GM11168 (cell line): ENCODE results near the gene PLXND1.

Experiments used
- in situ Hi-C: fragments of 300-500 bp; cut with MboI; formaldehyde crosslinking; loops from one replicate; pipeline ENCODE4 v1.12.0; 2022; ENCODE audit warnings: low sequenced_read_pairs; ENCODE audit not compliant: unreplicated experiment

PLXND1 gene

GRCh38 chr3:129628169-129628522, 21.7 kb upstream of the PLXND1 start:
- in situ Hi-C loops, result no loop called here

- in situ Hi-C loops, result no loop called here
Measured at GRCh38 chr3:129627350-129628168, 21.1 kb upstream of the PLXND1 start.

GRCh38 chr3:129626744-129627349, 20.4 kb upstream of the PLXND1 start:
- in situ Hi-C loops, result no loop called here

GRCh38 chr3:129625072-129625874, 18.8 kb upstream of the PLXND1 start:
- in situ Hi-C loops, result no loop called here

DNA sequence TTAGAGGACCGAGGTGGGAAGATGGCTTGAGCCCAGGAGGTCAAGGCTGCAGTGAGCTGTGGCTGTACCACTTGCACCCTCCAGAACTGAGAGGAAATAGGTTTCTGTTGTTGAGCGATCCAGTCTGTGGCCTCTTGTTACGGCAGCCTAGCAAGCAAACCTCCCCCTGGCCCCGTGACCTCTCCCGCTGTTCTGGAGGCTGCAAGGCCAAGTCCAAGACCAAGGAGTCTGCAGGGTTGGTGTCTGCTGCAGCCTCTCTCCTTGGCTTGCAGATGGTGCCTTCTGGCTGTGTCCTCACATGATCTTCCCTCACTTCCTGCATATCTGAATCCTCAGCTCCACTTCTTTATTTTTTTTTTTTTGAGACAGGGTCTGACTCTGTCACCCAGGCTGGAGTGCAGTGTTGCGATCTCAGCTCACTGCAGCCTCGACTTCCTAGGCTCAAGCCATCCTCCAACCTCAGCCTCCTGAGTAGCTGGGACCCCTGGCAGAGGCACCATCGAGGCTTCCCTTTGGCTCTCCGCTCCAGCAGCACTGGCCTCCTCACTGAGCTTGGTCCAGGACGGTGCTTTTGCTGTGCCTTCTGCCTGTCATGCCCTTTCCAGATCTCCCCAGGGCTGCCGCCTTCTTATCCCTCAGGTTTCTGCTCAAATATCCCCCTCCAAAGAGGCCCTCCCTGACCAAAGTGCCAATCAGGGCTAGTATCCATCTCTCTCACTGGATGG, 18.0 kb upstream of the PLXND1 start:
- in situ Hi-C loops, result no loop called here

DNA sequence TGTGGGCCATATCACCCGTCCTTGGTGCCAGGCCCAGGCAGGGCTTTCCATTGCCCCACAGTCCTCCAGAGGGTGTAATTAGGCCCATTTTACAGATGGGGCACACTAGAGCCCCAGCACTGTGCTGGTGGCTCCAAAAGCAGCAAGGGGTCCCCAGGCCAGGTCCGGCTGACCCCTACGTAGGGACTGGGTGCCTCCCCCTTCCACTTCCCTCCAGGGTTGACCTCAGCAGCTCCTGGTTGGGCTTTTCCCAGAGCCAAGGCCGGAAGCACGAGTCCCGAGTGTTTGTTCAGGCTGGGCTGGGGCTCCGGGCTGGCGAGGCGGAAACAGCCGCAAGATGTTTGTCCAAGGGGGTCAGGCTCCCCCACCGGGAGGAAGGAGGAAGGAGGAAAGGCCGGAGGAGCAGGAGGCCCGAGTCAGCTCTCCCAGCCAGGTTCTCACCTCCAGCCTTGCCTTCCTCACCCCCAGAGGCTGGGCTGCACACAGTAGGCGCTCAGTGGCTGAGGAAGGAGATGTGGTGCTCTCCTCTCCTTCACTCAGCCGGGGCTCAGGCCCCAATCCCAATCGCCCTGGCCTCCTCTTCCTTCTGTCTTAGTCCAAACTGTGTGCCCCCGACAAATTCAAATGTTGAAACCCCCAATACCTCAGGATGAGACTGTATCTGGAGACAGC, 17.1 kb upstream of the PLXND1 start:
- in situ Hi-C loops, result no loop called here

GRCh38 chr3:129622933-129623332, 16.5 kb upstream of the PLXND1 start:
- in situ Hi-C loops, result no loop called here

DNA sequence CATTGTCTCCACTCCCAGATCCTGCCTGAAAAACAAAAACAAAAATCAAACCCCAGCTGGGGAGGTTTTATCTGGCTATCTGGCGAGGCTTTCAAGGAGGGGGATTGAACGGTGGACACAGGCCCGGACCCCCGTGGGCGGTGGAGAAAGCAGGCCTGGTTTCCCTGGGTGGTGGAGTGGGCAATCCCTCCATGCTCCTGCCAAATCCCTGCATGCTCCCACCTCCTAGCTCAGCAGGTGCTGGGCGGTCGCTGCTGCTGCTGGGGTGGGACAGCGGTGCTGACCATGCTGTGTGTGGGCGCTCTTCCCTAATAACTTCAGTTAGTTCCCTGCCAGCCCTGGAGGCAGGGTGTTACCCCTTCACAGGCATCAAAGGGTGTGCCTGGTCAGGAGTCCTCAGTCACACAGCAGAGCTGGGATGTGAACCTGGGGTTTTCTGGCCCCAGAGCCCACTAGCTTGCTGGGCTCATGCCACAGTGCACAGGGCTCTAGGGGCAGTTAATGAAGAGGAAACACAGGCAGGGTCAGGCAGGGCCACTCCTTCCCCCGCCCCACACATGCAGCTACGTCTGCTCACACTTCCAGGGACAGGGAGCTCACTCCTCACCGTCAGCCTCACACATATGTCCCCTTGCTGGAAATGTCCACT, 15.9 kb upstream of the PLXND1 start:
- in situ Hi-C loops, result no loop called here

DNA sequence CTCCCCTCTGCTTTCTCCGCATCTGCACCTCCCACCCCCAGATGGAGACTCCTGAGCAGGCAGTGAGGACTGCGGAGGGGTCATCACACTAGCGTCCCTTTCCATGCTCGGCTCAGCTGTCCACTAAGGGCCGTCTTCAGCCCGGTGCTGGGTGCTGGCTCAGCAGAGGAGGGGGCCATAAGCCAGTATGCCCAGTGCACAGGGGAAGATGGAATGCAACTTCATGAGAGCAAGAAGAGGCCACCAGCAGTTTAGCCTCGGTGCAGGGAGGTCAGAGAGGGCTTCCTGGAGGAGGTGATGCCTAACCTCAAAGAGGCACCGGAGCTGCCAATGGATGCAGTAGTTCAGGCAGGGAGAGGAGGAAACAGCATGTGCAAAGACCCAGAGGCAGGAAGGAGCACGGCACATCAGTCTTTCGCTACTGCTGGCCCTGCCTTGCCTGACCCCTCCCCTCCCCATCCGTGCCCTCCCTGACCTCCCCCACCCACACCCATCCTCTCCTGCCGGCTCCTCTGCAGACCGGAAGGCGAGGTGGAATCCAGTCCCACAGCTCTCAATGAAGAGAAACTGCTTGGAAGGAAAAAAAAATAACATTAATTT, 15.2 kb upstream of the PLXND1 start:
- in situ Hi-C loops, result no loop called here

- in situ Hi-C loops, result no loop called here
Measured at GRCh38 chr3:129620828-129621559, 14.5 kb upstream of the PLXND1 start.

DNA sequence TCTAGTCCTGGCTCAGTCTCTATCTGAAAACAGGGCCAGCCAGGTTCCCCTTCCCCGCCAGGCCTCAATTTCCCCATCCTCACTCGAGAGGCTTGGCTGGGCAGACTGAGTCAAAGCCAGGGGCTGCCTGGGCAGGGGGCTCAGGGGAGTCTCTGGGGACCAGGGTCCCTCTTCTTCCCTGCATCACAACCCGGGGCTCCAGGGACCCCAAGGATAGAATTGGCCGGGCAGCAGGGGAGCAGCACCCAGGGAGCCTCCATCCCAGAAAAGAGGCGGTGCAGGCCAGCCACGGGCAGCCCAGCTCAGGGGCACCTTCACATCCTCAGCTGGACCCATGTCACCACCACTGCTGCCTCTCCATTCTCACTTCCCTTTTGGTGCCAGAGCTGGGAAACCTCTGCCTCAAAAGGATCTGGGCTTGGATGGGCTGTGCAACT, 13.3 kb upstream of the PLXND1 start:
- in situ Hi-C loops, result loop anchor here (10.0 kb wide), 1 partner anchor 125 kb away; no protein-coding TSS in a partner anchor

GRCh38 chr3:129618901-129619671, 12.6 kb upstream of the PLXND1 start:
- in situ Hi-C loops, result loop anchor here (10.0 kb wide), 1 partner anchor 124 kb away; no protein-coding TSS in a partner anchor

- in situ Hi-C loops, result loop anchor here (10.0 kb wide), 1 partner anchor 124 kb away; no protein-coding TSS in a partner anchor
Measured at GRCh38 chr3:129618186-129618820, 11.8 kb upstream of the PLXND1 start.

DNA sequence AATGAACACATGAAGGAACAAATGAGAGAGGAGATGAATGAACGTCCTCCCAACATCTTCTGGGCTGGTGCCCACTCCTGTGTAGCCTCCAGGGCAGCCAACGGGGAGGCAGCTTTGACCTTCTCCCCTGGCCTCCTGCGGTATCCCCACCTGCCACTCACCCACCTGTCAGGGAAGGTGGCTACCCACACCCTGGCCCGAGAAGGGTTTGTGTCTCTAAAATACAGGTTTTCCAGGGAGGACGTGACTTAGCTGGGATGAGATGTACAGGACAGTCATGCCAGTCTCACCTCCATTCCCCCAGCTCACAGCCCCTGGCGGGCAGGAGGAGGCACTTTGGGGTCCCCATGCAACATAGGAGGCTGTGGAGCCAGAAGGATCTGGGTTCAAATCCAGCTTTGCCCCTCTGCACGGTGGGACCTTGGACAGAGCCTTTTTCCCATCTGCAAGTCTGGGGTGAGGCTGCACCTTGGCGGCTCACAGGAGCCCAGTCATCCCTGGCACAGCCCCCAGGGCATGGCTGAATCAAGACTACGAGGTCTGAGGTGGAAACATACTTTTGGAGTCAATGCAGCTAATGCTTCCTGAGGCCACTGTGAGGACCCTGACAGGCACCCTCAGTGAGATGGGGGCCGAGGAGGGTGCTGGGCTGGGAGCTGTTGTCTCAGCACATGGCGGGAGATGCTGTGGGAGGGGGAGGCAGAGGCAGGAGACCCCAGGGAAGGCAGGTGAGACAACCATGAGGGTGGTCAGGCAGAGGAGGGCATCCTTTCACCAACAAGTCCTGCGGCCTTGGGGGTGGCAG, 11.1 kb upstream of the PLXND1 start:
- in situ Hi-C loops, result loop anchor here (10.0 kb wide), 1 partner anchor 123 kb away; no protein-coding TSS in a partner anchor

DNA sequence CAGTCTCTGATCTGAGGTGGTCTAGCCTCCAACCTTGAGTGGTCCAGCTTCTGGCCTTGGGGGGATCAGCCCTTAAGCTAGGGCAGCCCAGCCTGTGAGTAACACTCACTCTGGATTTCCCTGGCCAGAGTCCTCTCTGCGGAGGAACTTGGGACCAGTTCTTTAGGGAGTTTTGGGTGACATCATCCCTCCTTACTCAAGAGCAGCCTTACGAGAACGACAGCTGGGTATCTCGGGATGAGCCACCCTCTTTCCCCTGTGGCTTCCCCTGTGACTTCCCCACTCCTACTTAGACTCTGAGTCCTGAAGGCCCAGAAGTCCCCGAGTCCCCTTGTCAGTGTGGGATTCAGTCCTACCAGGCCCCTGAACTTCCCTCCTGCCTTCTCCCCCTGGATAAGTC, 10.2 kb upstream of the PLXND1 start:
- in situ Hi-C loops, result loop anchor here (10.0 kb wide), 1 partner anchor 122 kb away; no protein-coding TSS in a partner anchor

DNA sequence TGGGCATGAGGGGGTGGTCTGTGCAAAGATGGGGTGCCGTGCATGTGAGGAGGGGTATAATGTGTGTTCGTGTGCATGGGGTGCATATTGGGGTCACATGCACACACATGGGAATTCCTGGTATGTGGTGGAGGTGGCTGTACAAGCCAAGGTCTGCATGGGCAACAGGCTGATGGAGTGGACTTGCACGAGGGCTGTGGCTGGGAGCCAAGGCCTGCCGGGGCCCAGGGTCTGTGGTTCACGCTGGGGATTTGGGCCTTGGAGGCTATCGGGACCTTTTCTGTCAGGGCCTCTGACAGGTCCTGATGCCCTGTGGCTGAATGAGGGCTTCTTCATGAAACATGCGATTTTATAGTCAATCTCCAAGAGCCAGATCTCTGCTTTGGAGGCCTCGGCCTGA, 9.8 kb upstream of the PLXND1 start:
- in situ Hi-C loops, result loop anchor here (10.0 kb wide), 1 partner anchor 121 kb away; no protein-coding TSS in a partner anchor
